ENCODE measurements around the gene DNAH17. TPM values are rescaled to one million over a fixed set of nuclear protein-coding genes. Genes with fewer than 3 reads are reported as not detected.

DNAH17 gene
- total RNA-seq, 1 donor = not detected

- no peak for DNase-seq (ENCODE audit: low read depth)
- no peak overlapping the region for H3K4me3 ChIP-seq (ENCODE audit: low read depth, low read length)
- TF ChIP-seq, protein P1, sequence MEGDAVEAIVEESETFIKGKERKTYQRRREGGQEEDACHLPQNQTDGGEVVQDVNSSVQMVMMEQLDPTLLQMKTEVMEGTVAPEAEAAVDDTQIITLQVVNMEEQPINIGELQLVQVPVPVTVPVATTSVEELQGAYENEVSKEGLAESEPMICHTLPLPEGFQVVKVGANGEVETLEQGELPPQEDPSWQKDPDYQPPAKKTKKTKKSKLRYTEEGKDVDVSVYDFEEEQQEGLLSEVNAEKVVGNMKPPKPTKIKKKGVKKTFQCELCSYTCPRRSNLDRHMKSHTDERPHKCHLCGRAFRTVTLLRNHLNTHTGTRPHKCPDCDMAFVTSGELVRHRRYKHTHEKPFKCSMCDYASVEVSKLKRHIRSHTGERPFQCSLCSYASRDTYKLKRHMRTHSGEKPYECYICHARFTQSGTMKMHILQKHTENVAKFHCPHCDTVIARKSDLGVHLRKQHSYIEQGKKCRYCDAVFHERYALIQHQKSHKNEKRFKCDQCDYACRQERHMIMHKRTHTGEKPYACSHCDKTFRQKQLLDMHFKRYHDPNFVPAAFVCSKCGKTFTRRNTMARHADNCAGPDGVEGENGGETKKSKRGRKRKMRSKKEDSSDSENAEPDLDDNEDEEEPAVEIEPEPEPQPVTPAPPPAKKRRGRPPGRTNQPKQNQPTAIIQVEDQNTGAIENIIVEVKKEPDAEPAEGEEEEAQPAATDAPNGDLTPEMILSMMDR (IDR thresholded peaks at IDR 0.05; ENCODE audit: insufficient read depth, low read depth, low read length) = no peak
Measured at GRCh38 chr17:78441271-78441971, 135.8 kb downstream of the DNAH17 start.

DNA sequence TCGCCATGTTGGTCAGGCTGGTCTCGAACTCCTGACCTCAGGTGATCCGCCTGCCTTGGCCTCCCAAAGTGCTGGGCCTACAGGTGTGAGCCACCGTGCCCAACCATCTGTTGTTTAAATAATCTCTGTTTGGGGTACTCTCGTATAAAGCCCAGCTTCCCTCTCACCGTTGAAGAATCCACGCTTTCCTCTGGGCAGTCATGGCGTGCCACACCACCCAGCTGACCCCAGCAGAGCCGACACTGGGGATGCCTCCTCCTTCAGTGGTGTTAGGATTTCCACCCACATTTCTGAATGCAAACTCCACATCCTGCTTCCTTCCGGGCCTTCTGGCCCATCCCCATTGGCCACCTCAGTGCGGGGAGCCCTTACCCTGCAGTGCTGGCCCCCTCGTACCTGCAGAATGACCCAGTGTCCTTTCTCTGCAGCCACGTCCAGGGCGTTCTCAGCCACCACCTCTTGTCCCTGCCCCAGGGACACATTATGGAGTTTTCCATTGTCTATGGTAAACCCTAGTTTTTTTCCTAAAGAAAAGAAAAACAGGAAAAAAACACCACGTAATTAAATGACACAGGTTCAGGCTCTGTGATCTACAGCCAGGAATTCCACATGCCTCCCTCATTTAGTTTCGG, 138.4 kb downstream of the DNAH17 start:
- DNase-seq (ENCODE audit: low read depth) = no peak
- no peak overlapping the region for H3K4me3 ChIP-seq (ENCODE audit: low read depth, low read length)
- TF ChIP-seq, protein P1 (IDR thresholded peaks at IDR 0.05; ENCODE audit: insufficient read depth, low read depth, low read length) = no peak

GRCh38 chr17:78438271-78438691, 138.9 kb downstream of the DNAH17 start:
- no peak overlapping the region for H3K4me3 ChIP-seq (ENCODE audit: low read depth, low read length)
- DNase-seq (ENCODE audit: low read depth) = no peak
- TF ChIP-seq, protein P1 (IDR thresholded peaks at IDR 0.05; ENCODE audit: insufficient read depth, low read depth, low read length) = no peak

- DNase-seq (ENCODE audit: low read depth) = no peak
- TF ChIP-seq, protein P1 (IDR thresholded peaks at IDR 0.05; ENCODE audit: insufficient read depth, low read depth, low read length) = no peak
- H3K4me3 ChIP-seq (ENCODE audit: low read depth, low read length) = no peak overlapping the region
Measured at GRCh38 chr17:78437508-78438169, 139.6 kb downstream of the DNAH17 start.

DNA sequence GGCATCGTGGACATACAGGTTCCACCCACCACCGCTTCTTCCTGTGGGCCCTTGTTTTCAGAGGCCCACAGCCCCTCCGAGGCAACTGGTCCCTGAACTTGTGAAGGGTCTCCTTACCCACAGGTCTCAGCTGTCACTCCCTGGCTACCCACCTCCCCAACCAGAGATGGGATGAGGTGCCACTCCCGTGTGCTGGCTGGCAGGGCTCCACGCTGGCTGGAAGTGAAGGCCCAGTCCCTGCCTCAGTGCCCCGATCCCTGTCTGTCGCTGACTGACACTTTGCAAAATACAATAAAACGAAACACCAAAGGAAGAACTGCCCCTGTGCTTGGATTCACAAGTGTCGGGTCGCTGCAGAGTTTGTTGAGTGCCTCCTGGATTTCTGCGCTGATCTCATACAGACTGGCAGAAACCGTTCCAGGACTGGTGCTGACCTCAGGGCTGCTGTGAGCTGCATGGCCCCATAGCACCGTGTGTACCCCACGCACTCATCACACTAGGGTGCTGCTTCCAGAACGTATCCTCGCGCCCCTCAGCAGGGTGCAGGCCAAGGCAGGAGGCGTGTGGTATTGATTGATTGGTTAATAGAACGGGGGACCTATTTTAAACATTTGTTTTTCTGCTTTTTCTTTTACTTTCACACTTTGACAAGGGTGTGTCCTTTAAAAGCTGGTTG, 141.7 kb downstream of the DNAH17 start:
- no peak for DNase-seq (ENCODE audit: low read depth)
- TF ChIP-seq, protein P1 (IDR thresholded peaks at IDR 0.05; ENCODE audit: insufficient read depth, low read depth, low read length) = no peak
- no peak overlapping the region for H3K4me3 ChIP-seq (ENCODE audit: low read depth, low read length)

- DNase-seq (ENCODE audit: low read depth) = no peak
- no peak overlapping the region for H3K4me3 ChIP-seq (ENCODE audit: low read depth, low read length)
- TF ChIP-seq, protein P1 (IDR thresholded peaks at IDR 0.05; ENCODE audit: insufficient read depth, low read depth, low read length) = no peak
Measured at GRCh38 chr17:78434455-78435329, 142.5 kb downstream of the DNAH17 start.

Data from fibroblast of villous mesenchyme (primary cell).